H1 (cell line): ENCODE results near the gene ZRANB3. TPM values are rescaled to one million over a fixed set of nuclear protein-coding genes. Genes with fewer than 3 reads are reported as not detected.

Experiments used
- CTCF ChIA-PET: fragments of 300-600 bp; sonication (Branson Sonifier 250); formaldehyde crosslinking; loops from one replicate; lab custom pipeline; 2021; ENCODE audit not compliant: partially characterized antibody; lab: Charles Lee
- POLR2A ChIA-PET: fragments of 300-600 bp; sonication (Branson Sonifier 250); formaldehyde crosslinking; loops from one replicate; lab custom pipeline; 2021; ENCODE audit warnings: inconsistent platforms; ENCODE audit not compliant: partially characterized antibody; lab: Charles Lee
- DNase-seq, 2 experiments: peaks; one replicate each; pipeline versions ENCODE4 v3.0.0 to v3.0.0-alpha.2; 2010 to 2022; ENCODE audit warnings: low spot score in 2 of 2, low read depth in 1 of 2, mixed read lengths in 1 of 2
- FAIRE-seq: peaks from 2 replicates; lab custom pipeline; 2011; peaks lifted over from hg19 to GRCh38; lab: Jason Lieb, UNC
- H2AFZ ChIP-seq: 2 replicates; pipeline ENCODE4 v1.8.1; 2012; ENCODE audit warnings: low read length, inconsistent platforms
- H2AK5ac ChIP-seq: 2 replicates; pipeline ENCODE4 v1.6.1; 2013; ENCODE audit warnings: low read depth, low read length
- H2BK120ac ChIP-seq: replicated peaks from 2 replicates; pipeline ENCODE3; 2013; ENCODE audit warnings: low read depth, low read length, inconsistent platforms
- H2BK12ac ChIP-seq: 2 replicates; pipeline ENCODE4 v1.6.1; 2013; ENCODE audit warnings: low read depth, low read length
- H2BK15ac ChIP-seq: 2 replicates; pipeline ENCODE4 v1.6.1; 2013; ENCODE audit warnings: low read length
- H2BK20ac ChIP-seq: 2 replicates; pipeline ENCODE4 v1.6.1; 2013; ENCODE audit warnings: low read length
- H2BK5ac ChIP-seq: 2 replicates; pipeline ENCODE4 v1.6.1; 2013; ENCODE audit warnings: low read depth, low read length
- H3K14ac ChIP-seq: 2 replicates; pipeline ENCODE4 v1.6.1; 2013; ENCODE audit warnings: inconsistent platforms; ENCODE audit not compliant: insufficient read length
- H3K18ac ChIP-seq: 2 replicates; pipeline ENCODE4 v1.6.1; 2013; ENCODE audit warnings: low read length; ENCODE audit errors: extremely low read depth
- H3K23ac ChIP-seq: 2 replicates; pipeline ENCODE4 v1.6.1; 2013; ENCODE audit warnings: inconsistent platforms; ENCODE audit not compliant: insufficient read length
- H3K23me2 ChIP-seq: 2 replicates; pipeline ENCODE4 v1.6.1; 2013; ENCODE audit warnings: low read depth, low read length
- H3K27ac ChIP-seq: 2 replicates; pipeline ENCODE4 v1.6.1; 2011; ENCODE audit warnings: low read depth, low read length, inconsistent platforms
- H3K27me3 ChIP-seq, 4 experiments: replicated peaks in 1 of 4; 1 replicate in 1 of 4; 2 replicates in 3 of 4; pipeline versions ENCODE4 v1.6.1 to v1.8.1; 2011 to 2013; ENCODE audit warnings: low read length in 3 of 4, mild to moderate bottlenecking in 3 of 4, inconsistent platforms in 2 of 4, mixed read lengths in 2 of 4, moderate library complexity in 1 of 4; ENCODE audit not compliant: control insufficient read depth in 3 of 4, insufficient read depth in 3 of 4; ENCODE audit errors: extremely low read depth in 1 of 4
- H3K36me3 ChIP-seq, 4 experiments: 2 replicates each; pipeline versions ENCODE4 v1.6.1 to v1.8.1; 2011 to 2013; ENCODE audit warnings: mild to moderate bottlenecking in 4 of 4, low read length in 3 of 4, moderate library complexity in 2 of 4, control low read depth in 1 of 4, inconsistent platforms in 1 of 4; ENCODE audit not compliant: insufficient read depth in 4 of 4, control insufficient read depth in 2 of 4
- H3K4ac ChIP-seq: replicated peaks from 2 replicates; pipeline ENCODE3; 2013; ENCODE audit warnings: low read length, low read depth, mixed read lengths, inconsistent platforms; ENCODE audit not compliant: insufficient read length
- H3K4me1 ChIP-seq, 4 experiments: replicated peaks in 1 of 4; 1 replicate in 1 of 4; 2 replicates in 3 of 4; pipeline versions ENCODE4 v1.6.1 to v1.8.1; 2011 to 2013; ENCODE audit warnings: low read length in 3 of 4, inconsistent platforms in 2 of 4, mixed read lengths in 1 of 4; ENCODE audit not compliant: insufficient read depth in 4 of 4, control insufficient read depth in 3 of 4
- H3K4me2 ChIP-seq, 2 experiments: 2 replicates each; pipeline versions ENCODE4 v1.6.1 to v1.8.1; 2011 to 2013; ENCODE audit warnings: low read depth in 2 of 2, low read length in 2 of 2, control low read depth in 1 of 2, inconsistent platforms in 1 of 2, mild to moderate bottlenecking in 1 of 2; ENCODE audit not compliant: insufficient read depth in 1 of 2
- H3K4me3 ChIP-seq, 4 experiments: fragments of 200-600, 300-600 bp in 1 of 4; sonication (generic), shearing (Covaris generic), sonication (Bioruptor Twin) in 1 of 4; 2 replicates each; pipeline versions ENCODE4 v1.5.1 to v1.8.1; 2011 to 2016; ENCODE audit warnings: low read length in 4 of 4, low read depth in 3 of 4, control low read depth in 2 of 4, inconsistent platforms in 2 of 4, mild to moderate bottlenecking in 2 of 4, mixed read lengths in 1 of 4, moderate library complexity in 1 of 4; ENCODE audit not compliant: insufficient read depth in 2 of 4; ENCODE audit errors: extremely low read depth in 1 of 4
- H3K56ac ChIP-seq: replicated peaks from 2 replicates; pipeline ENCODE3; 2013; ENCODE audit warnings: low read depth, mild to moderate bottlenecking, mixed read lengths, low read length, inconsistent platforms; ENCODE audit not compliant: insufficient read length
- H3K79me1 ChIP-seq: 2 replicates; pipeline ENCODE4 v1.6.1; 2013; ENCODE audit warnings: low read depth, low read length, control low read depth
- H3K79me2 ChIP-seq, 2 experiments: 2 replicates each; pipeline versions ENCODE4 v1.6.1 to v1.8.1; 2012 to 2013; ENCODE audit warnings: low read length in 2 of 2, mild to moderate bottlenecking in 2 of 2, inconsistent platforms in 1 of 2; ENCODE audit not compliant: insufficient read depth in 2 of 2, control insufficient read depth in 1 of 2
- H3K9ac ChIP-seq, 4 experiments: replicated peaks in 1 of 4; 1 replicate in 1 of 4; 2 replicates in 3 of 4; pipeline versions ENCODE4 v1.6.1 to v1.8.1; 2011 to 2013; ENCODE audit warnings: low read depth in 3 of 4, low read length in 3 of 4, control low read depth in 2 of 4, mild to moderate bottlenecking in 2 of 4, moderate library complexity in 2 of 4, inconsistent platforms in 1 of 4; ENCODE audit errors: extremely low read depth in 1 of 4
- H3K9me3 ChIP-seq, 2 experiments: 2 replicates each; pipeline versions ENCODE4 v1.6.1 to v1.8.1; 2012 to 2013; ENCODE audit warnings: mild to moderate bottlenecking in 2 of 2, moderate library complexity in 2 of 2, control low read depth in 1 of 2, inconsistent platforms in 1 of 2, low read depth in 1 of 2, low read length in 1 of 2, mixed read lengths in 1 of 2; ENCODE audit not compliant: insufficient read depth in 2 of 2
- H4K20me1 ChIP-seq, 2 experiments: replicated peaks in 1 of 2; 2 replicates each; pipeline versions ENCODE3 to v1.8.1; 2011 to 2013; ENCODE audit warnings: inconsistent platforms in 2 of 2, low read length in 2 of 2, mild to moderate bottlenecking in 1 of 2; ENCODE audit not compliant: insufficient read depth in 2 of 2, control insufficient read depth in 1 of 2
- H4K5ac ChIP-seq: 2 replicates; pipeline ENCODE4 v1.6.1; 2013; ENCODE audit warnings: low read length, low read depth, mixed read lengths, inconsistent platforms; ENCODE audit not compliant: insufficient read length
- H4K8ac ChIP-seq: 2 replicates; pipeline ENCODE4 v1.8.0; 2013; ENCODE audit warnings: mild to moderate bottlenecking, moderate library complexity, low read length, inconsistent platforms; ENCODE audit not compliant: insufficient read depth; ENCODE audit errors: extremely low read depth
- H4K91ac ChIP-seq: replicated peaks from 2 replicates; pipeline ENCODE3; 2013; ENCODE audit warnings: low read length, mixed read lengths, inconsistent platforms; ENCODE audit not compliant: insufficient read length
- SRF ChIP-seq: IDR thresholded peaks from 2 replicates; pipeline ENCODE4 v1.6.1; 2011; ENCODE audit warnings: mild to moderate bottlenecking, low read depth, low read length, moderate library complexity
- WGBS, 2 experiments: shearing (Covaris generic) in 1 of 2; methylation state at CpG; one replicate each; pipeline versions ENCODE4 v1.1.6 to v1.1.7; 2013 to 2015; ENCODE audit warnings: low lambda C conversion rate in 2 of 2, mixed read lengths in 2 of 2, inconsistent platforms in 1 of 2, low coverage in 1 of 2, missing lambda C conversion rate in 1 of 2; ENCODE audit not compliant: insufficient replicate concordance in 2 of 2, insufficient coverage in 1 of 2, insufficient read length in 1 of 2; ENCODE audit errors: extremely low coverage in 1 of 2, missing lambda C conversion rate in 1 of 2; 5-methylcytosine and 5-hydroxymethylcytosine counted together
- polyA plus RNA-seq, 7 experiments: library from polyadenylated mRNA; depleted of rRNA in 3 of 7; stranded (reverse) in 5 of 7; unstranded in 2 of 7; fragments of >200 nt in 5 of 7; fragments of 200-250 nt in 2 of 7; gene quantifications; 1 replicate in 5 of 7; 2 replicates in 1 of 7; 4 replicates in 1 of 7; pipeline versions ENCODE4 v1.2.1 to v1.2.3, GENCODE V29; 2011 to 2013; ENCODE audit warnings: missing spikeins in 2 of 7, mixed read lengths in 2 of 7
- total RNA-seq: library from RNA; stranded (reverse); fragmentation: NEBNext Ultra II Directional; extraction: Animal tissue kit (Norgen Biotek cat#: 25700); gene quantifications from 2 replicates; pipeline ENCODE4 v1.2.1, GENCODE V29; 2021

Gene ZRANB3
- total and polyA plus RNA-seq, 2 of the 8 experiments (the other 6 are each of a cell fraction or from before 2014, with no cell fraction given) = 4.5 to 19.3 TPM

DNA sequence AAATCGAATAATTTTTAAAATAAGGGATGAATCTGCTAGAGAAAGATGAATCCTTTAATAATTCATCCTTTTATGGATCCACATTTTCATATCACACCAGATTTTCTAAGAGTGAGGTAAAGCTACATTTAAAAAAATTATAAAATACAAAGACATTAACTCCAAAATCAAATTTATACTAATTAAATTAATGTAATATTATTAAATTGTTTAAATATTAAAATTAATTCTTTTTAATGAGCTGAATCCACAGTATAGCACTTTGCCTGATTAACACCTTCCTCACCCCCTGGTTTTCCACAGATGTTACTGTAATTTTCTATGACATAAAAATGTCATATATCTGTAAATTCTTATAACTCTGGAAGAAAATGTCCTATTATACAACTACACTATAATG is 26.2 kb downstream of the ZRANB3 start:
- no peak overlapping the region for H3K4me3 ChIP-seq
- no peak overlapping the region for H3K27ac ChIP-seq
- H3K27me3 ChIP-seq = no peaks in the 10 kb centered on the region
- FAIRE-seq (no peak), DNase-seq (no peak)
- no peak overlapping the region for H3K23ac ChIP-seq
- no peak overlapping the region for H3K14ac ChIP-seq
- H3K9ac ChIP-seq = no peak overlapping the region
- H3K79me1 ChIP-seq = no peaks in the 10 kb centered on the region
- no peaks in the 10 kb centered on the region for H3K4me1 ChIP-seq
- H2BK20ac ChIP-seq = no peak overlapping the region
- no peak overlapping the region for H3K18ac ChIP-seq
- H4K5ac ChIP-seq = no peak overlapping the region
- no peaks in the 10 kb centered on the region for H4K20me1 ChIP-seq
- no peaks in the 10 kb centered on the region for H3K23me2 ChIP-seq
- H2BK120ac ChIP-seq = no peak overlapping the region
- H2AK5ac ChIP-seq = no peak overlapping the region
- WGBS, 2 experiments = 89% methylated on average over 1 of the region's 1 CpG; no CpG with 5 or more reads in 1 of the 2 experiments
- no peak overlapping the region for H2BK12ac ChIP-seq
- no peak overlapping the region for H3K4ac ChIP-seq
- TF ChIP-seq SRF = no peak
- POLR2A ChIA-PET = no interaction called here
- H4K91ac ChIP-seq = no peak overlapping the region
- no peak overlapping the region for H3K4me2 ChIP-seq
- H4K8ac ChIP-seq = no peak overlapping the region
- no peak overlapping the region for H2BK15ac ChIP-seq
- H2AFZ ChIP-seq = no peak overlapping the region
- H3K56ac ChIP-seq = no peak overlapping the region
- CTCF ChIA-PET = interaction anchor here (0.6 kb wide), 1 partner anchor 463 kb away, joined by 3 read pairs; no protein-coding TSS in a partner anchor
- no peaks in the 10 kb centered on the region for H3K79me2 ChIP-seq
- peaks cover 0 to 20% (median 7%) of the 10 kb centered on the region in 4 experiments; a peak in 3 of 8 replicates for H3K36me3 ChIP-seq
- H2BK5ac ChIP-seq = no peak overlapping the region
- H3K9me3 ChIP-seq = peaks cover 0 to 6% of the 10 kb centered on the region in 2 experiments; a peak in 1 of 4 replicates
